Upper lobe of left lung (tissue), 4 donors: Measurements from ENCODE around the gene BTBD2.

Experiments
- CTCF ChIP-seq, 6 experiments: fragments of 450-650 bp in 4 of 6; fragments of 200-600 bp in 2 of 6; sonication (generic) in 2 of 6; IDR thresholded peaks; one replicate each; pipeline ENCODE4 v1.5.1; 2016 to 2019; ENCODE audit warnings: antibody characterized with exemption in 6 of 6
- EP300 ChIP-seq, 4 donors: sonication (generic); formaldehyde crosslinking; IDR thresholded peaks; one replicate each; pipeline ENCODE4 v1.5.1; 2017; ENCODE audit warnings: antibody characterized with exemption in 4 of 4, control low read depth in 2 of 4
- POLR2A ChIP-seq, 4 donors: fragments of 450-650 bp; IDR thresholded peaks; one replicate each; pipeline ENCODE4 v1.5.1; 2016 to 2017; ENCODE audit warnings: antibody characterized with exemption in 4 of 4, mild to moderate bottlenecking in 2 of 4
- POLR2AphosphoS5 ChIP-seq, 2 donors: sonication (generic); formaldehyde crosslinking; IDR thresholded peaks; one replicate each; pipeline ENCODE4 v1.5.1; 2017; ENCODE audit warnings: antibody characterized with exemption in 2 of 2

- TF ChIP-seq CTCF (IDR thresholded peaks at IDR 0.05) (no peak), POLR2A (IDR thresholded peaks at IDR 0.05) (no peak), POLR2AphosphoS5 (IDR thresholded peaks at IDR 0.05) (no peak), EP300 (IDR thresholded peaks at IDR 0.05) (no peak)
Observed at GRCh38 chr19:1997353-1998233, 17.9 kb downstream of the BTBD2 start.
